HUES48 (cell line): ENCODE data around the gene SCARF2.

Experiments
- H3K27ac ChIP-seq: one replicate; pipeline ENCODE4 v1.7.0; 2013; ENCODE audit warnings: low read depth, low read length, inconsistent platforms
- H3K27me3 ChIP-seq: 2 replicates; pipeline ENCODE4 v1.6.1; 2013; ENCODE audit warnings: mild to moderate bottlenecking, low read length; ENCODE audit not compliant: control insufficient read depth, insufficient read depth
- H3K36me3 ChIP-seq: 2 replicates; pipeline ENCODE4 v1.6.1; 2013; ENCODE audit warnings: low read length; ENCODE audit not compliant: control insufficient read depth, insufficient read depth
- H3K4me1 ChIP-seq: 2 replicates; pipeline ENCODE4 v1.6.1; 2013; ENCODE audit warnings: mild to moderate bottlenecking, low read length; ENCODE audit not compliant: control insufficient read depth, insufficient read depth
- H3K4me3 ChIP-seq: 2 replicates; pipeline ENCODE4 v1.5.1; 2013; ENCODE audit warnings: mild to moderate bottlenecking, low read depth, low read length
- H3K9ac ChIP-seq: 2 replicates; pipeline ENCODE4 v1.6.1; 2013; ENCODE audit warnings: mild to moderate bottlenecking, low read depth, low read length, moderate library complexity
- H3K9me3 ChIP-seq: 2 replicates; pipeline ENCODE4 v1.6.1; 2013; ENCODE audit warnings: low read length; ENCODE audit not compliant: control insufficient read depth, insufficient read depth

SCARF2 gene

GRCh38 chr22:20404881-20405280 is 32.7 kb downstream of the SCARF2 start:
- no peak overlapping the region for H3K4me3 ChIP-seq
- H3K27me3 ChIP-seq, result no peaks in the 10 kb centered on the region
- no peaks in the 10 kb centered on the region for H3K9me3 ChIP-seq
- no peaks in the 10 kb centered on the region for H3K4me1 ChIP-seq
- H3K36me3 ChIP-seq, result peaks cover 60% of the 10 kb centered on the region
- H3K27ac ChIP-seq, result no peak overlapping the region
- H3K9ac ChIP-seq, result no peak overlapping the region

DNA sequence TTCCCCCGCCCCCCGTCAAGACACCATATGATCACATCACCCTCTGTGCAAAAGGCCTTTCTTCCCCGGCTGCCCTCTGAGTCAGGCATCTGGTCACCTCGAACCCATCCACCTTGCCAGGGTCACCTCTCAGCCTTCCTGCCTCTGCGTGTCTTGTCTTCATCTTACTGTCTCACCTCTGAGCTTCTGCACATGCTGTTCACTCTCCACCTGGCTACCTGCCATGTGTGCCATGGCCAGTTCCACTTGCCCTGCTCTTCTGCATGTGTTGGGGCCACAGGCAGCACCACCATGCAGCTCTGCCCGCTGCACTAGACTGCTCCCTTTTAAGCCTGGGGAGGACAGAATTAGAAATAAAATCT is 33.9 kb downstream of the SCARF2 start:
- H3K27ac ChIP-seq, result no peak overlapping the region
- H3K9ac ChIP-seq, result no peak overlapping the region

DNA sequence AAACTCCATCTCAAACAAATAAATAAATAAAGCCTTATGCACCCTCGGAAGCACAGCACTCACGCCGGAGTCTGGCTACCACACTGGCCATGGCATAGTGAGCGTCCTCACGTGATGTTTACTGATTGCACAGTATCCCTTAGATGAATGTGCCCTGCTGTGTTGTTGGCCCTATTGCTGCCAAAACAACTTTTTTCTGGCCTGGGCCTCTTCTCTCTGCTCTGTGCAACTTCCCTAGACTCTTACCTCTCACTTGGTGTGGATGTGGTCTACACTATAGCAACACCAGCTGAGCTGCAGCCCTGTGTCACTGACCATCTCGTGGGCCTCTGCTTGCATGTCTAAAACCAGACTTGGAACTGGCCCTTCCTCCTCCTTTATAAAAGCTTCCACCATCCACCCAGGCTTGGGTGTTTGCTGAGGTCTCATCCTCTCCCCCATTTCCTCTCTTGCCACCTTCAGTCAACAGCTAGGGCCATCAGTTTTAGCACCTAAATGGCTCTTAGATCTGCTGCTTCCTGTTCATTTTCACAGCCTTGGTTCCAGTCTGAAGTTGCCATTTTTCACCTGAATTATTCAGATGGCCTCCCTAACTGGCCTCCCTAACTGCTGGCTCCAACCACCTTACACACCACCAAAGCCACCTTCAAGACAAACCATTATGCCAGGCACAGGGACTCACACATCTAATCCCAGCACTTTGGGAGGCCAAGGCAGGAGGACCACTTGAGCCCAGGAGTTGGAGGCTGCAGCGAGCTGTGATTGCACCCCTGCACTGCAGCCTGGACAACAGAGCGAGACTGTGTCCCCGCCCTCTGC is 34.5 kb downstream of the SCARF2 start:
- Histone ChIP-seq H3K4me1 (no peaks in the 10 kb centered on the region), H3K9ac (no peak overlapping the region), H3K4me3 (no peak overlapping the region), H3K36me3 (peaks cover 60% of the 10 kb centered on the region), H3K9me3 (no peaks in the 10 kb centered on the region), H3K27ac (no peak overlapping the region), H3K27me3 (no peaks in the 10 kb centered on the region)

More for the DNA sequence above, 33.9 kb downstream of the SCARF2 start:
- Histone ChIP-seq H3K4me3 (no peak overlapping the region), H3K27me3 (no peaks in the 10 kb centered on the region), H3K36me3 (peaks cover 60% of the 10 kb centered on the region), H3K4me1 (no peaks in the 10 kb centered on the region), H3K9me3 (no peaks in the 10 kb centered on the region)

DNA sequence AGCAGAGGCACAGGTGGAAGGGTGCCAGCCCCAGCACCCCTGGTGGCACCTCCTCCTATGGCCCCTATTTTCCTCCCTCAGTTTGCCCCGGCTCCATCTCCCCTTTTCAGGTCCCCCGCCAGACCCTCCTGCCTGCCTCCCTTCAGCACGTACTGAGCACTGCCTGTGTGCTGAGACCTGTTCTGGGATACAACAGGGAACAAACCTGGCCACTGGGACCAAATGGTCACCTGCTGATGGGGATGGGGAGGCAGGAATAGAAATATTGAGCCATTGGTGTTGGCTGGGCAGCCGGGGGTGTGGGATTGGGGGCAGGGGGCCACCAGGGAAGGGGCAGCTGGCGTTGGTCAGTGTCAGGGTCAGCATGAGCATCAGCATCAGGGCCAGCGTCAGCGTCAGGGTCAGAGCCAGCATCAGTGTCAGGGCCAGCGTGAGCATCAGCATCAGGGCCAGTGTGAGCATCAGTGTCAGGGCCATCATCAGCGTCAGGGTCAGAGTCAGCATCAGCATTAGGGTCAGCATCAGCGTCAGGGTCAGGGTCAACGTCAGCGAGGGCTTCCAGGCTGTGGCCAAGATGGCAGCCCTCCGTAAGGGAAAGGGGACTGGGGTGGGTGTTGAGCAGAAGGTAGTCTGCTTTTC is 36.1 kb downstream of the SCARF2 start:
- no peak overlapping the region for H3K9ac ChIP-seq
- H3K4me1 ChIP-seq, result no peaks in the 10 kb centered on the region
- H3K27ac ChIP-seq, result no peak overlapping the region
- H3K27me3 ChIP-seq, result no peaks in the 10 kb centered on the region
- H3K4me3 ChIP-seq, result no peak overlapping the region
- H3K36me3 ChIP-seq, result peaks cover 49% of the 10 kb centered on the region
- no peaks in the 10 kb centered on the region for H3K9me3 ChIP-seq

DNA sequence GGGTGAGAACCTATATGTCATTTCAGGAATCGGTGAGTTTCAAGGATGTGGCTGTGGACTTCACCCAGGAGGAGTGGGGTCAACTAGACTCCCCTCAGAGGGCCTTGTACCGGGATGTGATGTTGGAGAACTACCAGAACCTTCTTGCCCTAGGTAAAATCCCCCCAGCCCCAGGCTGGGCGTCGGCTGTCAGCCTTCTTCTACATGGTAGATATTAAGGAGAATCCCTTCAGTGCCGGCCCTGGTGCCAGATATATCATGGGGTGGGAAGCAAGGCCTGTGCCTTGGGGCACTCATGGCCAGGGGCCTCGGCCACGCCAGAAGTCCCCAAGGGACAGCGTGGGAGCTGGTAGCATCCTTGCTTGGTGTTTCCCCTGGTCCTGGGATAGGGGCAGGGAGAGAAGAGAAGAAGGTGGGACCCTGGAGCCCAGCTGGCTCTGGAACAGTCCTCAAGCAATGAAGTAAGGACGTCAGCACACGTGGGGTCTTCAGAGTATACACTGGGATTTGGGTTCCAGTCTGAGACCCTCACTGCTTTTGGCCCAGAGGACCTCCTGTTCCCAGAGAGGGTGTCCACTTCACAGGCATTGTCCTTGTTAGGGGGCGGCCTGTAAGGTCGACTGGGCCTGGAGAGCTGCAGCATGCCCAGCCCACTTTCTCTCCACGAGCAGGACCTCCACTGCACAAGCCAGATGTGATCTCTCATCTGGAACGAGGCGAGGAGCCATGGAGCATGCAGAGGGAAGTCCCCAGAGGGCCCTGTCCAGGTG is 36.8 kb downstream of the SCARF2 start:
- Histone ChIP-seq H3K27ac (no peak overlapping the region), H3K4me3 (no peak overlapping the region), H3K4me1 (no peaks in the 10 kb centered on the region), H3K9ac (no peak overlapping the region), H3K27me3 (no peaks in the 10 kb centered on the region), H3K9me3 (no peaks in the 10 kb centered on the region), H3K36me3 (peaks cover 44% of the 10 kb centered on the region)

DNA sequence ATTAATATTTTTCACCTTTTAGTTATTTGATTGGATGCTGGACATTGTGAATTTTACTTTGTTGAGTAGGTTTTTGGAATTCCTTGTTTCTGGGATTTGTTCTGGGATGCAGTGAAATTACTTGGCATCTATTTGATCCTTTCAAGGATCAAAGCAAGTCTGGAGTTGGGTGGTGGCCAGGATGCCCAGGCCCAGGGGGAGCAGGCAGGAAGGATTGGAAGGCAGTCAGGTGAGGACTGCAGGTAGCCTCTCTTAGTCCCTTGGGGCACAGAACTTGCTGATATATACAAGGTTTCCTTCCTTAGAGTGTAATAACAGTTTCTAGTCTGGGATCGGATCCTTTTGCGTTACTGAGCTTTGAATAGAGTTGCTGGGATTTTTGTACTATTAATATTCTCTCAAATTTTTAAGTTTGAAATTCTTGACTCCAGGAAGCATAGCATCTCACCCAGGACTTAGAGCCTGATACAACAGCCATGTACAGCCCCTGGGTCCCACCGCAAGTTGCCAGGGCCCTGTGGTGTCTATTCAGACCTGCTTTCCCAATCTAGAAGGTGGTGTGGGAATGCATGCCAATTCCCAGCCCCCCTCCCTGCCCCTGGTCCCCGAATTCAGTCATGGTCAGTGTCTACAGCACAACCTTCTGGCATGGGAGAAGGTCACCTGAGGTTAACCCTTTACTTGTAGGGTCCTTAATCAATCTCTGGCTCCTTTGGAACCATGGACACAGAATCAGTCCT is 37.6 kb downstream of the SCARF2 start:
- H3K9ac ChIP-seq, result no peak overlapping the region
- H3K27me3 ChIP-seq, result no peaks in the 10 kb centered on the region
- peaks cover 5% of the 10 kb centered on the region; the same call in 1 of the 2 replicates for H3K4me1 ChIP-seq
- no peak overlapping the region for H3K4me3 ChIP-seq
- H3K36me3 ChIP-seq, result peaks cover 40% of the 10 kb centered on the region
- H3K27ac ChIP-seq, result no peak overlapping the region
- no peaks in the 10 kb centered on the region for H3K9me3 ChIP-seq

DNA sequence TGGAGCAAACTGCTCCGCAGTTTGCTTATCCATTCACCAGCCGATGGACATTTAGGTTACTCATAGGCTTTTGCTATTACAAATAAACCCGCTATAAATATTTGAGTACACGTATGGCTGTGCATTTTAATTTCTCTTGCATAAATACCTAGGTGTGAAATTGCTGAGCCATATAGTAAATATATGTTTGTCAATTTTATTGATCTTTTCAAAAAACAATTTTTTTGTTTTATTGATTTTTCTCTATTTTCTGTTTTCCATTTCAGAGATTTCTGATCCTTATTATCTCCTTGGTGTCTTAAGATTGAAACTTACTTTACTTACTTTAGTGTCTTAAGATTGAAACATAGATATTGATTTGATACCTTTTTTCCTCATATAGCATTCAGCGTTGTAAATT is 39.2 kb downstream of the SCARF2 start:
- no peaks in the 10 kb centered on the region for H3K9me3 ChIP-seq
- peaks cover 7% of the 10 kb centered on the region; the same call in 1 of the 2 replicates for H3K4me1 ChIP-seq
- H3K9ac ChIP-seq, result no peak overlapping the region
- H3K4me3 ChIP-seq, result no peak overlapping the region
- H3K36me3 ChIP-seq, result peaks cover 31% of the 10 kb centered on the region
- no peaks in the 10 kb centered on the region for H3K27me3 ChIP-seq
- no peak overlapping the region for H3K27ac ChIP-seq

DNA sequence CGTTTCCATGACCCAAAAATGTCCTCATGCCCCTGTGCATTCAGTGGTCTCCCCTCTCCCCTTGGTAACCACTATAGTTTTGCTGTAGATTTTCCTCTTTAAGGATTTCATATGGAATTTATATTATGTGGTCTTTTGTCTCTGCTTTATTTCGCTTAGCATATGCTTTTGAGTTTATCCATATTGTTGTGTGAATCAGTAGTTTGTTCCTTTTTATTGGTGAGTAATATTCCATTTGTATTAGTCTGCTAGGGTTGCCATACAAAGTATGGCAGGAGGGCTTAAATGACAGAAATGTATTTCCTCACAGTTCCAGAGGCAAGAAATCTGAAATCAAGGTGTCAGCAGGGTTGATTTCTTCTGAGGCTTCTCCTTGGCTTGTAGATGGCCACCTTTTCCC is 40.1 kb downstream of the SCARF2 start:
- Histone ChIP-seq H3K4me3 (no peak overlapping the region), H3K4me1 (peaks cover 7% of the 10 kb centered on the region; the same call in 1 of the 2 replicates), H3K27ac (no peak overlapping the region), H3K9ac (no peak overlapping the region), H3K27me3 (no peaks in the 10 kb centered on the region), H3K36me3 (peaks cover 24% of the 10 kb centered on the region), H3K9me3 (no peaks in the 10 kb centered on the region)

DNA sequence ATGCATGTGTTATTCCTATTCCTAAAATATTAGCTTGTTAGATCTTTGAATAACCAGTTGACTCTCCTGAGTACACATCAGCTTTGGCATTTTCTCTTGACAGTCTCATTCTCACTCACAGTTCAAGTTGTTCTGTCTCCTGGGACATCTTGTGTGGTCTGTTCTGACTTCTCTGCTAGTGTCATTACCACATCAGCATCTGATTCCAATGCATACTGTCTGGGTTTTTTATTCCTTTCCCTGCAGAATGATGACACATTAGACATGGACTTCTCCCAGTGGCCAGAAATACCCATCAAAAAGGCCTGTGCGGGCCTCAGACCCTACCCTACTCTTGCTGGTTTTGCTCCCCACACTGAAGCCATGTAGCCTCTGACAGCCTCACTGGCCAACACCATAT is 41.0 kb downstream of the SCARF2 start:
- H3K9ac ChIP-seq, result no peak overlapping the region
- peaks cover 17% of the 10 kb centered on the region for H3K36me3 ChIP-seq
- no peak overlapping the region for H3K27ac ChIP-seq
- peaks cover 7% of the 10 kb centered on the region; the same call in 1 of the 2 replicates for H3K4me1 ChIP-seq
- H3K4me3 ChIP-seq, result no peak overlapping the region
- H3K9me3 ChIP-seq, result no peaks in the 10 kb centered on the region
- no peaks in the 10 kb centered on the region for H3K27me3 ChIP-seq

DNA sequence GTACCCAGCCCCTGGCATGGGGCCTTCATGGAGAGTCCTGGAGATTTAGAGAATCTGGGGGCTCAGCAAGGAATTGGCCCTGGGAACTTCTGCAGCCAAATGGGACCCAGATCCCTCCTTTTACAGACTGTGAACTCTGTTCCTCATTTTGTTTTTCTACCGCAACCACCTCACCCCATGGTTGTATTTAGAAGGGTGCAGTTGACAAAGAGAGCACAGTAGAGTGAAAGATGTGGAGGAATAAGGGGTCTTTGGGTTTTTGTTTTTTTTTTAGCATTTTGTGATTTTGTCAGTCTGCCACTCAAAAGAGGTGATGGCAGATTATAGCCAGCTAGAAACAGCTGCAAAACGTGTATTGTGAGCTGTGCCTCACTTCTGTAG is 41.7 kb downstream of the SCARF2 start:
- peaks cover 11% of the 10 kb centered on the region for H3K36me3 ChIP-seq
- H3K4me1 ChIP-seq, result peaks cover 7% of the 10 kb centered on the region; the same call in 1 of the 2 replicates
- H3K9me3 ChIP-seq, result no peaks in the 10 kb centered on the region
- H3K9ac ChIP-seq, result no peak overlapping the region
- H3K27me3 ChIP-seq, result no peaks in the 10 kb centered on the region
- no peak overlapping the region for H3K27ac ChIP-seq
- H3K4me3 ChIP-seq, result no peak overlapping the region
